ENCODE data around the gene USP17L21.
"Not testable (repeated sequence)": the region's sequence is repeated elsewhere in the genome, so short reads cannot be mapped to it uniquely, and the experiment has no call there.

USP17L21 gene

GRCh38 chr4:9253078-9253477 is 9.6 kb upstream of the USP17L21 start, which contains the start of gene USP17L19:
USP17L19 (plus strand) TSS chr4:9253378; CDS start chr4:9253378, 0 bp downstream.
- TF ChIP-seq CTCF (IDR thresholded peaks at IDR 0.05): not testable (repeated sequence)

- not testable (repeated sequence) for TF ChIP-seq CTCF (IDR thresholded peaks at IDR 0.05)
Measured at GRCh38 chr4:9257824-9258223, 4.8 kb upstream of the USP17L21 start, which contains the start of gene USP17L20. USP17L20 (plus strand) TSS chr4:9258124; CDS start chr4:9258124, 0 bp downstream.

- TF ChIP-seq CTCF (IDR thresholded peaks at IDR 0.05): not testable (repeated sequence)
Measured at GRCh38 chr4:9267319-9267718, 4.6 kb downstream of the USP17L21 start, which contains the start of gene USP17L22. USP17L22 (plus strand) TSS chr4:9267619; CDS start chr4:9267619, 0 bp downstream.

Measured in LNCAP (cell line).